Dermis blood vessel endothelial cell (primary cell): ENCODE data around the gene CLDN19. TPM values are rescaled to one million over a fixed set of nuclear protein-coding genes. Genes with fewer than 3 reads are reported as not detected.

Experiments used
- DNase-seq: peaks from one replicate; pipeline ENCODE4 v3.0.0; 2010
- total RNA-seq: library from RNA; depleted of rRNA; stranded (reverse); fragments of >200 nt; gene quantifications from 2 replicates; pipeline ENCODE4 v1.2.3, GENCODE V29; 2014

CLDN19 gene
- total RNA-seq, 1 donor from 2014 or later: not detected

DNA sequence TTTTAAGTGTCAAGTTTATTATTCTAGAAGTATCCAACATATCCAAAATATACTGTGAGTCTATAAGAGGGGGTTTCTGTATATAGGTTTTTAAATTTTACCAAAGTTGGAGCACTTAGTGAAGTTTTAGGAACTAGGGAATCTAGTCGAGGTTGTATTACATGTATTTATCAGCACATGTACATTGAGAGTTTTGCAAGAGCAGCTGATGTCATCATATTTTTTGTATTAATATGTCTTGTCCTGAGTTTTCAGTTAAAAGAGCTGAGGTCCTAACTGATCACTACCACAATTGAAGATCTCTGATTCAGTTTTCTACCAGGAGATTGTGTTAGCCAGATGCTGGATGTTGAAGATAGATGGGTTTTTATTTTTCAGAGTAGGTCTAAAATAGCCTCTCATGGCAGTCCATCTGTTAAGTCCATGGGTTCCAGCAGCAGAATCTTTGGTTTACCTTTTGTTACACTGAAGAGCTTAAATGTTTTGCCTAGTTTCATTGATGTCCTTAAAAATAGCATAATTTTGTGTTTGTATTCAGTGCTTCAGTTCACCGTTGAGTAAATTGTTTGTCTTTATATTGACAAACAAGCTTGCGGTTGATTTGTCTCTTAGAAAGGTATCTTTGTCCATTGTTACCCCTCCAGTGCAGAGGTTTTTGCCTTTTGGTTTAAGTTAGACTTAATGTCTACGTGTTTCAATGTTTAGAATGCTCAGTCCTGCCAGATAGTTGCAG is 41.8 kb downstream of the CLDN19 start:
- no peak for DNase-seq

GRCh38 chr1:42692911-42693310 is 47.1 kb downstream of the CLDN19 start:
- DNase-seq: no peak

- no peak for DNase-seq
These were observed 47.6 kb downstream of the CLDN19 start for GRCh38 chr1:42692461-42692860.

- DNase-seq: no peak
These were observed 48.9 kb downstream of the CLDN19 start for GRCh38 chr1:42691157-42691498.

- peak; percentile 27 for DNase-seq
These were observed 49.4 kb downstream of the CLDN19 start for GRCh38 chr1:42690477-42691156.

- no peak for DNase-seq
These were observed 50.1 kb downstream of the CLDN19 start for GRCh38 chr1:42689912-42690311.

DNA sequence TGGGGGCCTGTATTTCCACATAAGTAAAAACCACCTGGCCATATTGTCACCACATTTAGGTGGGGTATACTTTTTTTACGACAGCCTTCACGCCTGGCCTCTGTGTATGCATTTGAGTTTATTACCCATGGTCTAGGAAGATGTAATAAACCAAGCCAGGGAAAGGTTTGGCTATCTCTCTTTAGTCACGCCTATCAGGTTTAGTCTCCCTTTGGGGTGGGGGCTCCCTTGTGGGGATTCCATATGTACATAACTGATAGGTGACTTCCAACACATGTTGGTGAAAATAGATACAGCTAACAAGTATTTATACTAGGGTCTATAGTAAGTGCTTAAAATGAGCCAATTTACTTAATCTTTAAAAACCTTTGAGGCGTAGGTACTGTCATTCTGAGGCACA is 53.6 kb downstream of the CLDN19 start:
- no peak for DNase-seq

DNA sequence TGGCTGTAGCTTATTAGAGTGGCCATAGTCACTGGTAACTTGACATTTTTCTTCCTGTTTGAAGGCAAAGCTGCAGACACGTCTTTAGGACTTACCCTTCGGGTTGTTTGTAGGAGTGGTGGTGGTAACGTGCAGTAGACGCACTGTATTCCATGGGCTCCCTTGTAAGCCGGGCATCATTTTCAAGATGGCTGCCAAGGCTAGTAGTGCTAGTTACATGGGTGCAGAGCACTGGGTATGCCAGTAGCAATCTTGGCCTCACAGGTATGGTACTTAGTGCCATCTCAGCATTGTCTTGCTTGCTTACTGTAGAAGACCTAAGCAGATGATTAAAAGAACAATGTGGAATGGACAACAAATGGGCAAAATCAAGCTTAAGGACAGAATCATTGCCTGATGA is 55.9 kb downstream of the CLDN19 start:
- DNase-seq: peak; percentile 22

Other genes with a start within 250 kb of the CLDN19 start
- gene PPIH, start 81.8 kb downstream of the CLDN19 start, total RNA-seq: 22.6 and 26.8 TPM in 2 replicates
- gene YBX1, start 57.8 kb downstream of the CLDN19 start, total RNA-seq: 555 and 1,168 TPM in 2 replicates
- 111 and 217 TPM in 2 replicates for gene P3H1, start 26.8 kb upstream of the CLDN19 start, total RNA-seq
- 4.0 and 11.9 TPM in 2 replicates for gene C1orf50, start 27.0 kb upstream of the CLDN19 start, total RNA-seq
- gene TMEM269, start 44.8 kb upstream of the CLDN19 start, total RNA-seq: not detected in 2 replicates
- 8.8 and 9.7 TPM in 2 replicates for gene ERMAP, start 76.9 kb upstream of the CLDN19 start, total RNA-seq
- gene SVBP, start 77.2 kb upstream of the CLDN19 start, total RNA-seq: 19.1 and 23.3 TPM in 2 replicates
- gene ZNF691, start 106.4 kb upstream of the CLDN19 start, total RNA-seq: 8.5 and 17.0 TPM in 2 replicates
- gene SLC2A1, start 218.6 kb upstream of the CLDN19 start, total RNA-seq: 28.6 and 38.3 TPM in 2 replicates